Measurements from ENCODE around the gene TFPT.

The TFPT gene

DNA sequence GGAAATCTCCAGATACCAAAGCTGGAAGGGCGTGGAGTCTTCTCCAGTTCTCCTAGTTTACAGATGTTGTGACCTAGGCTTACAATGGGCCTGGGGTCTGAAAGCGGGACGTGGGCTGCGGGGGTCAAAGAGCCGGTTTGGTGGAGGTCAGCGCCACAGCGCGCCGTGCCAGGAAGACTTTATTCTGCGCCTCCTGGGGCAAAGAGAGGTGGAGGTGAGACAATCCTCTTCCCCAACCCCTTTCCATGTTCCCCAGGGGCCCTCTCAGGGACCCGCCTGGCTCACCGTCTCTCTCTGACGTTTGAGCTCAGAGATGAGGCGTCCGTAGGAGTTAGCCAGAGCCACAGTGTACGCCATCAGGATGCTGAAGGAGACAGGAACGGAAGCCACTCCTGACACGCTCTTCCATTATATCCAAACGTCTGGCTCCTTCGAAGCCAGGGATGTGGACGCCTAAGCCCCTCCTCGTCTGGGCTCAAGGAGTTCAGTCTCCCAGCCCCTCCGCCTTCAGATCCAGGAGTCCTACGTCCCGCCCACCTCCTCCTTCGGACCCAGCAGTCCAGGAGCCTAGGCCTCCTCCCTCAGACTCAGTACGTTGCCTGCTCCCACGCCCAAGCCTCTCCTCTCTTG lies 44.8 kb upstream of the TFPT start:
- DNase-seq (ENCODE audit: low read depth): no peak
- H3K4me3 ChIP-seq (ENCODE audit: control insufficient read depth, low read depth, low read length): peak overlapping the region; percentile 55
- TF ChIP-seq, protein P1, sequence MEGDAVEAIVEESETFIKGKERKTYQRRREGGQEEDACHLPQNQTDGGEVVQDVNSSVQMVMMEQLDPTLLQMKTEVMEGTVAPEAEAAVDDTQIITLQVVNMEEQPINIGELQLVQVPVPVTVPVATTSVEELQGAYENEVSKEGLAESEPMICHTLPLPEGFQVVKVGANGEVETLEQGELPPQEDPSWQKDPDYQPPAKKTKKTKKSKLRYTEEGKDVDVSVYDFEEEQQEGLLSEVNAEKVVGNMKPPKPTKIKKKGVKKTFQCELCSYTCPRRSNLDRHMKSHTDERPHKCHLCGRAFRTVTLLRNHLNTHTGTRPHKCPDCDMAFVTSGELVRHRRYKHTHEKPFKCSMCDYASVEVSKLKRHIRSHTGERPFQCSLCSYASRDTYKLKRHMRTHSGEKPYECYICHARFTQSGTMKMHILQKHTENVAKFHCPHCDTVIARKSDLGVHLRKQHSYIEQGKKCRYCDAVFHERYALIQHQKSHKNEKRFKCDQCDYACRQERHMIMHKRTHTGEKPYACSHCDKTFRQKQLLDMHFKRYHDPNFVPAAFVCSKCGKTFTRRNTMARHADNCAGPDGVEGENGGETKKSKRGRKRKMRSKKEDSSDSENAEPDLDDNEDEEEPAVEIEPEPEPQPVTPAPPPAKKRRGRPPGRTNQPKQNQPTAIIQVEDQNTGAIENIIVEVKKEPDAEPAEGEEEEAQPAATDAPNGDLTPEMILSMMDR (IDR thresholded peaks at IDR 0.05; ENCODE audit: control insufficient read depth, insufficient read depth, low read depth, low read length, missing control alignments): no peak

GRCh38 chr19:54159352-54160181 lies 44.1 kb upstream of the TFPT start, which contains the start of gene LENG1:
Gene LENG1 (minus strand): TSS chr19:54159721. CDS start chr19:54159695, 26 bp downstream.
- peak within 1 kb of the TSS; percentile 59 for H3K4me3 ChIP-seq (ENCODE audit: control insufficient read depth, low read depth, low read length)
- peak; percentile 100 for DNase-seq (ENCODE audit: low read depth)
- TF ChIP-seq, protein P1 (IDR thresholded peaks at IDR 0.05; ENCODE audit: control insufficient read depth, insufficient read depth, low read depth, low read length, missing control alignments): peak; percentile 22

GRCh38 chr19:54158812-54159351 lies 43.4 kb upstream of the TFPT start:
- H3K4me3 ChIP-seq (ENCODE audit: control insufficient read depth, low read depth, low read length): peak overlapping the region; percentile 59
- DNase-seq (ENCODE audit: low read depth): no peak
- TF ChIP-seq, protein P1 (IDR thresholded peaks at IDR 0.05; ENCODE audit: control insufficient read depth, insufficient read depth, low read depth, low read length, missing control alignments): no peak

- TF ChIP-seq, protein P1 (IDR thresholded peaks at IDR 0.05; ENCODE audit: control insufficient read depth, insufficient read depth, low read depth, low read length, missing control alignments): no peak
- no peak overlapping the region for H3K4me3 ChIP-seq (ENCODE audit: control insufficient read depth, low read depth, low read length)
- DNase-seq (ENCODE audit: low read depth): no peak
Measured at GRCh38 chr19:54156953-54157352, 41.5 kb upstream of the TFPT start.

DNA sequence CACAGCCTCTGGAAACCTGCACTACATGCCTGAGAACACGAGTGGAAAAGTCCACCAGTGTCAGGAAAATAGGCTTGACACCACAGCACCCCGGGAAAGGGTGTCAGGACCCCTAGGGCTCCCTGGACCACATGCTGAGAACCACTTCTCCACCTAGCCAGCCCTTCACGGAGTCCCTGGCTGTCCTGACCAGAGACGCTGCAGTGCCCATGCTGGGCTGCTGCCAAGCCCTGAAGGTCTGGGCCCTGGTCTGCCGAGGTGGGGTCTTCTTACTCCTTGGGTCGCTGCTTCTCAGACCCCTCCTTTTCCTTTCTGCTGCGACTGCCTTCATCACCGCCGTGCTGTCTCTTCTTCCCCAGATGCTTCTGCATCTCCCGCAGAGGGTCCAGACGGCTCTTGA lies 41.0 kb upstream of the TFPT start:
- TF ChIP-seq, protein P1 (IDR thresholded peaks at IDR 0.05; ENCODE audit: control insufficient read depth, insufficient read depth, low read depth, low read length, missing control alignments): no peak
- DNase-seq (ENCODE audit: low read depth): no peak
- no peak overlapping the region for H3K4me3 ChIP-seq (ENCODE audit: control insufficient read depth, low read depth, low read length)

DNA sequence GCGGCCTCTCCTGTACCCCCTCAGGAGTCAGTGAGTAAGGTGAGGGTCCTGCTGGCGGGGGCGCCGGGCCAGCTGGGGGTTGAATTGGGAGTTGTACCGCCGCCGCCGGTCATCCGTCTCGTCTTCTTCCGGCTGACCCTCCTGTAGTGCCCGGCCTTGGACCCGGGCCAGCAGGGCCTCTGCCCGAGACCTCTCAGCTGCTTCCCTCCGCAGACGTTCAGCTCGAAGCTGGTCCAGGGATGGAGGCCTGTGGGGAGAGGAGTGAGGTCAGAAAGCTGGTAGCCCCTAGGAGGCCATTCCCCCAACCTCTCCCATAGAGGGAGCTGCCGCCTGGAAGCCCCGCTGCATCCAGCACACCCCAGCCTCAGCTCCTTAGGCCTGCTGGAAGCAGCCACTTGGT lies 40.2 kb upstream of the TFPT start:
- no peak for DNase-seq (ENCODE audit: low read depth)
- H3K4me3 ChIP-seq (ENCODE audit: control insufficient read depth, low read depth, low read length): no peak overlapping the region
- TF ChIP-seq, protein P1 (IDR thresholded peaks at IDR 0.05; ENCODE audit: control insufficient read depth, insufficient read depth, low read depth, low read length, missing control alignments): no peak
